ENCODE results near the gene SLC39A11.
"Not testable (repeated sequence)": the region's sequence is repeated elsewhere in the genome, so short reads cannot be mapped to it uniquely, and the experiment has no call there.

The SLC39A11 gene

GRCh38 chr17:72811976-72812687 is 280.4 kb downstream of the SLC39A11 start:
- no peak for DNase-seq

DNA sequence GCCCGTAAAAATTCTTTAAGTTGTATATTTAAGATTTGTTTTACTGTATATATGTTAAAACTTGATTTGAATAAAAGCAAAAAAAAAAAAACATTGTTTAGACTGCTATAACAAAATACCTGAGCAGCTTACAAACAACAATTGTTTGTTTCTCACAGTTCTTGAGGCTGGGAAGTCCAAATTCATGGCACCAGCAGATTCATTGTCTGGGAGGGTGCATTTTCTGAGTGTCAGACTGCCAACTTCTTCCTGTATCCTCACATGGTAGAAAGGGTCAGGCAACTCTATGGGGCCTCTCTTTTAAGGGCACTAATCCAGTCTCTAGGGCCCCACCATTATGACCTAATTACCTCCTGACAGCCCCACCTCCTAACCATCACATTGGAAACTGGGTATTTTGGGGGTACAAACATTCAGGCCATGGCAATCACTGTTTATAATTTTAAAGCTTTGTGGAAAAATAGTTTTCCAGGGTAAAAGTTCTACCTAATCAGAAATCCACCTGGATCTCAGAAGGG is 281.4 kb downstream of the SLC39A11 start:
- no peak for DNase-seq

GRCh38 chr17:72806011-72806410 is 286.5 kb downstream of the SLC39A11 start:
- DNase-seq: no peak

- DNase-seq: no peak
These were observed 287.4 kb downstream of the SLC39A11 start for GRCh38 chr17:72804949-72805707.

- no peak for DNase-seq
These were observed 289.8 kb downstream of the SLC39A11 start for GRCh38 chr17:72802726-72803125.

DNA sequence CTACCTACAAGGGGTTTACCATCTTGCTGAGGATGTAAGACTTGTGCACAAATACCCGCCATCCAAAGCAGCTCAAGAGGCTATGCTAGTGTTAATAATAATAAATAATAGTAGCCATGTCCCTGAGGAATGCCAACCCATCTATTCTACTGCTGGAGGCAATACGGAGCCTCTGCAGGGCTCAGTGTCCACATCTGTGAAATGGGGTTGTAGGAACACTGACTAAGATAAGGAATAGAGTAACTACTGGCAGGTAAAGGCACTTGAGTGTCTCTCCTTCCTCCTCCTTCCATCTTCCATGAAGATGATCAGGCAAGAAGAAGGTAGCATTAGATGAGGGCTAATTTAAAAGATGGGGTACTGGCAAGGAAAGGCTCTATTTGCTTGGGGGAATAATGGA is 295.3 kb downstream of the SLC39A11 start:
- no peak for DNase-seq

DNA sequence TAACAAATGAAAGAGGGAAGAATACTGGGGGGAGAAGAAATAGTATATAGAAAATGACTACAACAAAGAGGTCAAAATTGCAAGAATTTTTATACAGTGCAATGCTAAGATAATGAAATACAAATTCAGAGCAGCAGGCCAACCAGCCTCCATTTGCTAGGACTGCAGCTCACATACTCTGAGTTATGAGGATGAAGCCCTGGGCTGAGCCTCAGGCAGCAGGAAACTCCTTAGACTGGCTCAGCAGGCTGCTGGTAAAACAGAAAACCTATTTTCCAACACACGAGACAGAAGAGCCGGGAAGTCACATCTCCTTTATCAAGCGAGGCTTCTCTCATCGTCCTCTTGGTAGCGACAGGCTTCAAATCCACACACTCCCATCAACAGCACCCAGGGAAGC is 296.5 kb downstream of the SLC39A11 start:
- no peak for DNase-seq

DNA sequence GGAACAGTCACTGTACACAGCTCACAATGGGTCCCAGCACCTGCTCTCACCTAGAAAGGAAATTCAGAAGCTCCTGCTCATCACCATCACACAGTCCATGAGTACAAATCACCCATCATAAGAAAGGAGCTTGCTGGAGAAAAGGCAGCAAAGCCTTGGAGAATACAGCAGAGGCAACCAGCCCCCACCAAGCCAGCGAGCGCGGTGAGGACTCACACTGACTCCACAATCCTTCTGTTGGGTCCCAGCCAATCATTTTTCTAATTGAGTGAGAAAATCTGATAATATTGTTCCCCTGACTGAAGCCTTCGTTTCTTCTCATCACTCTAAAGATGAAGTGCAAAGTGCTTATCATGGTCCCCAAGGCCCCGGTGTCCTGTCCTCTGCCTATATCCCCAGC is 298.3 kb downstream of the SLC39A11 start:
- no peak for DNase-seq

GRCh38 chr17:72792771-72793170 is 299.7 kb downstream of the SLC39A11 start:
- no peak for DNase-seq

DNA sequence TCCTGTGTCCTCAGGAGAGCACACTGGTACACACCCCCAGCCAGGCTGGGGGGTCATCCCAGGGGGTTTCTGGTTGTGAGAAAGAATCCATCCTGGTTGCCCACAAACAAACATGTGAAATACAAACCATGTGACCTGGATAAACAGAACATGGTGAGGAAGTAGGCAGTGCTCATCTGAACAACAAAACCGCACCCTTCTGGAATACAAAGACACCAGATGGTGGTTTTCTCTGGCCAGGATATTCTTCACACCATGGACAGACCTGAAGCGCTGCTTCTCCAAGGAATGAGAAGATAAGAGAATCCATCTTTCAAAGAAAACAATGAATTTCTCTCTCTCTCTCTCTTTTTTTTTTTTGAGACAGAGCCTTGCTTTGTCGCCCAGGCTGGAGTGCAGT is 302.3 kb downstream of the SLC39A11 start:
- no peak for DNase-seq

DNA sequence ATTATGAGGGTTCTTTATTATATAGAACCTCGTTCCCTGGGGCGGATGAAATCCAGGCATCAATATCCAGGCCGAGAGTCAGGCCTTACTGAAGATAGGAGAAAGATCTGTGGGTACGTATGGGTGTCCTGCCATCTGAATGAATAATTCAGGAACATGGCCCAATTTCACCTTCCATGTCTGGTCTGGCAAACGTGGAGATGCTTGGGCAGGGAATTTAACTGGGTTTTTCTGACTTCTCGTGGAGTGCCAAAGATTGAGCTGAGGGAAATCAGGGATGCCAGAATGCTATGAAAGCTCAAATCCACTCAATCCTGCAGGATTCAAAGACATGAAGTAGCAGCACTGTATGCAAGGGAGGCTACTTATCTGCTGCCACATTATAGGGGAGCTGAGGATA is 302.8 kb downstream of the SLC39A11 start:
- no peak for DNase-seq

GRCh38 chr17:72788950-72789585 is 303.4 kb downstream of the SLC39A11 start:
- DNase-seq: no peak

DNA sequence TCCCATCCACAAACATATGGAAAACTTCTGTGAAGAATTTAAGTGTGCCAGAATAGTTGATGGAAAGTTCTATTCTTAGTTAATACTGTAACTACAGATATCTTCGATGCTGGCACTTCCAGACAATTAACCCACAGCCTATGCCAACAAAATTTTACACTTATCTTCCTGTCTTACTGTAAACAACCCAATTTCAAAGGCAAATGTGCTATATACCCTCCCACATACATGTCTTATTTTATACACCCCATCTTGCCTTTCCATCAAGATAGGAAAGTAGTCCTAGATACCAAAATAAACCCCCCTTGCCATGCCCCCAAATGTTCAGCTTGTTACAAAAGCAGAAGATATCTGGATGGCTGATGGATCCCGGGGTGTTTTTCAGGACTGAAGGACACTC is 306.3 kb downstream of the SLC39A11 start:
- no peak for DNase-seq

DNA sequence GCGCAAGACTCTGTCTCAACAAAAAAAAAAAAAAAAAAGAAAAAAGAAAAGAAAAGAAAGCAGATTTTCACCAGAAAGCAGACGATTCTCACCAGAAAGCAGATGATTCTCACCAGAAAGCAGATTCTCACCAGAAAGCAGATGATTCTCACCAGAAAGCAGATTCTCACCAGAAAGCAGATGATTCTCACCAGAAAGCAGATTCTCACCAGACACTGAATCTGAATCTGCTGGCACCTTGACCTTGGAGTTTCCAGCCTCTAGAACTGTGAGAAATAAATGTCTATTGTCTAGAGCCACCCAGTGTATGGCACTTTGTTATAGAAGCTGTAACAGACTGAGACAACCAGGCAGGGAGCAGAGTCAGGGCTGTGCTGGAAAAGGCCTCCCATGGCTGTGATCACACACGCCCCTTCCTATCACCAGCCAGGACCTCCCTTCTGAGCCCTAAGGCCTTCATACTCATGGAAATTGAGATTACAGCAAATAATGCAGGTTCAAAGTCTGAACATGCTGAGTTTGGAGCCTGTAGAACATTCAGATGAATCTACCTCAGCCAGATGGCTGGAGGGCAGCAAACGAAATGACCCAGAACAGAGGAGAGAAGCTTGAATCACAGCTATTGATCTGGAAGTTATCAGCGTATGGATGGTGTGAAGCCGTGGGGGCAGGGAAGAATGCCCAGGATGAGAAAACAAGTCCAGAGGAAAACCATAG is 309.3 kb downstream of the SLC39A11 start:
- no peak for DNase-seq

DNA sequence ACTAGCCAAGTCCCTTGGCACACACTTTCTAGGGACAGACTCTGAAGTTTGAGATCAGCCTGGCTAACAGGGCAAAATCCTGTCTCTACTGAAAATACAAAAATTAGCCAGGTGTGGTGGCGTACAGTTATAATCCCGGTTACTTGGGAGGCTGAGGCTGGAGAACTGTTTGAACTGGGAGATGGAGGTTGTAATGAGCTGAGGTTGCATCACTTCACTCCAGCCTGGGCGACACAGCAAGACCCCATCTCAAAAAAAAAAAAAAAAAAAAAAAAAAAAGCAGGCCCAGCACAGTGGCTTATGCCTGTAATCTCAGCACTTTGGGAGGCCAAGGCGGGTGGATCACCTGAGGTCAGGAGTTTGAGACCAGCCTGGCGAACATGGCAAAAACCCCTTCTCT is 310.1 kb downstream of the SLC39A11 start:
- DNase-seq: not testable (repeated sequence)

DNA sequence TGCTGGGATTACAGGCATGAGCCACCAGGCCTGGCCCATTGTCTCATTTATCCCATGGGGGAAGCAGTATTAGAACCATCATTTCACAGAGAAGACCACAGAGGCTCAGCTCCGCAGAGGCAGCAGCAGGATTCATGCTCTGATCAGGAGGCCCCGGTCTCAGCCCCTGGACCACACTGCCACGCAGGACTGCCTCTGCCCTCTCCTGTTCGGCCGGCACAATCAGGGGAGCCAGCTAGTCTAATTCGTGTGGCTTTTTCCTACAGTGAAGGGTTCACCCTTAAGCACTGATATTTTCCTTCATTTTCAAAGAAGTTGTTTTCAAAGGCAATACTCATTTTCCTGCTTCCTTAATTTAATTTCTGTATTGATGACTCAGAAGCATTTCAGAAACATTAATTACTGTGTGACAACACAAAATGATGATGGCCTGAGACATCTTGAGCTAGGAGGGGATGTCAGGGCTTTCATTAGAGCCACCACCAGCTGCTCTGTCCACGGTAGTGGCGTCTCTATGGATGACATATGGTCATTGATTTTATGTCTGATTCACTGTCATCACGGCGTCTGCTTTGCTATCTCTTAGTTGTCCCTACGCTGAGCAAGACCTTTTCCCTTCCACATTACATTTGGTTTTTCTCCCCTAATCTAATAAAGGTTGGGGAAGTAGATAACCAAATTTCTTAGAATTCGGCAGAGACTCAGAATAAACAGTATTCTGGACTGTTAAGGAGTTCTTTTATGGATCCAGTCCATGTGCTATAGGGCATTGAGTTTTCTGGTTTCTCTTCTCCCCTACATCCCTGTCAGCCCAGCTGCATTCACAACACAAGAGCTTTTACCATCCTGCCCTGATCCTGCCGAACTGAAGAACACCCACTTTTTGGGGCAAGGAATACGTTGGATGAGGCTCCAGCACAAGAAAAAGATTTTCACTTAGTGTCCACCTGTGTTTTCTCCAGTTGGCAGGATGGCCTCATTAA is 314.0 kb downstream of the SLC39A11 start:
- DNase-seq: peak; percentile 61

DNA sequence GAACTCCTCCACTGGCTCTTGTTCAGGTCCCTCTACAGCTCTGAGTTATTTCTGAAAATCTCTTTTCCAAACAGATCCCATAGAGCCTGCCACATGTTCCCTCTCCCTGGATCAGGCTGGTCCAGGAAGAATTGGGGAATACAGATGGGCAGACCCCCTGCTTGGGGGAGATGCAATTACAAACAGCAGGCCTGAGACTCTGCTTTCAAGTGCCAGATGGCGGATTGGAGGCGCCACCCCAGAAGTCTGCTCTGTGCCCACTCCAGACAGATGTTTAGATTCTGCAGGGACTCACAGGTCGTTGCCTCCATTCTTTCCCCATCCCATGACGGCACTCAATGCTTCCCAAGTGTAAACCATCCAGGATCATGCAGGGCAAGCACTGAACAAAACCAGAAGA is 316.6 kb downstream of the SLC39A11 start:
- DNase-seq: no peak

GRCh38 chr17:72775237-72775636 is 317.3 kb downstream of the SLC39A11 start:
- no peak for DNase-seq

DNA sequence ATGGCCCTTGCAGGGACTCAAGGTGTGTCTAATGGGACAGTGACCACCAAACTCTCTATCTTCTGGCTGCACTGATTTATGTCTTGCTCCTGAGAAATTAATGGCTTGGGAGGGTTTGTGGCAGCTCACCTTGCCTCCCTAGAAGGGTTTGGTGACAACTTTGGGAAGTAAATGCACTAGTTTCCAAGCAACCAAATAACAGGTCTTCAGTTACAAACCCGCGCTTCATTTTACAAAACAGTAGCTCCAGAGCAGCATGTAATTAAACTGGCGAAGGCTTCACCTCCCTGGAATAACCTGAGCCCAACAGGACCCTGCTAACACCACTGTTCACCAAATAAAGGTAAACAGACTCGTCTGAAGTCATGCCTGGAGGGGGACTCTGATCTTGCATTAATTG is 318.3 kb downstream of the SLC39A11 start:
- DNase-seq: no peak

GRCh38 chr17:72773225-72773624 is 319.3 kb downstream of the SLC39A11 start:
- DNase-seq: not testable (repeated sequence)

DNA sequence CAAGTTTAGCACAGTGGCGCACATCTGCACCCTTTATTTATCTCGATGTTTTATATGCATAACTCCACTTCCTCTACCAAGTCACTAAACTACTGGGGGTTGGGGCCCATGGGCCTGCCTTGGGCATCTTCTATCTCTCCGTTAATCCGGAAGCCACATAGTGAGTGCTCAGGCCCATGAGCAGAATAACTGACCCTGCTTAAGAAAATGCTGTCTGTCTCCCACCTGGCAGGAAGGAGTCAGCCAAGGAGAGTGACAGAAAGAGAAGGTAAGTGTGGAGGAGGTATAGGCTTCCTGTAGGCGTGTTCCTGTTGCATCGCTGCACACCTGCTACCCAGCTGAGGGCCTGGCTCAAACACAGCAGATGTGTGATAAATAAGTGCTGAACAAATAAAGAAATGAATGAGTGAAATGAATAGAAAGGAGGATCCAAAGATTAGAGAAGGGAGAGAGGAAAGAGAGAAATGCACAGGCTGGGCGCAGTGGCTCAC is 320.1 kb downstream of the SLC39A11 start:
- DNase-seq: peak; percentile 23

DNA sequence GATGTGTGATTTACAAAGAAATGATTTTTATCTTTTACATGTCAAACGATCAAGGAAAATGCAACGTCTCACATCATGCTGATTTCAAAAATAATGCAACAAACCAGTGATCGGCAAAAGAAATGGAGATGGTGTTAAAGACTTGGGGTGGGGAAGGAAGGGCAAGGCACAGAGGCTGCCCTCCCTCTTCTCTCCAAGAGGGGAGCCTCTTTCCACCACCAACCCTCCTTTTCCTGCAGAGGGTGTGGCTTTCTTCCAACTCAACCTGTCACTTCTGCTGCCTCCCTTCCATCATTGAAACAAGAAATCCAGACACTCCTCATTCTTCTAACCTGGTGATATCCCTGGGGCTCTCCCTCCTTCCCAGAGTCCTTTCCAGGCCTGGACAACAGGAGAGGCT is 320.8 kb downstream of the SLC39A11 start:
- DNase-seq: no peak
